Kidney glomerular epithelial cell (primary cell): Measurements from ENCODE around the gene GNLY.
"Not testable (repeated sequence)": the region's sequence is repeated elsewhere in the genome, so short reads cannot be mapped to it uniquely, and the experiment has no call there.

Experiments
- DNase-seq: peaks from one replicate; lab custom pipeline; 2025; lab: John Stamatoyannopoulos, UW

Gene GNLY

DNA sequence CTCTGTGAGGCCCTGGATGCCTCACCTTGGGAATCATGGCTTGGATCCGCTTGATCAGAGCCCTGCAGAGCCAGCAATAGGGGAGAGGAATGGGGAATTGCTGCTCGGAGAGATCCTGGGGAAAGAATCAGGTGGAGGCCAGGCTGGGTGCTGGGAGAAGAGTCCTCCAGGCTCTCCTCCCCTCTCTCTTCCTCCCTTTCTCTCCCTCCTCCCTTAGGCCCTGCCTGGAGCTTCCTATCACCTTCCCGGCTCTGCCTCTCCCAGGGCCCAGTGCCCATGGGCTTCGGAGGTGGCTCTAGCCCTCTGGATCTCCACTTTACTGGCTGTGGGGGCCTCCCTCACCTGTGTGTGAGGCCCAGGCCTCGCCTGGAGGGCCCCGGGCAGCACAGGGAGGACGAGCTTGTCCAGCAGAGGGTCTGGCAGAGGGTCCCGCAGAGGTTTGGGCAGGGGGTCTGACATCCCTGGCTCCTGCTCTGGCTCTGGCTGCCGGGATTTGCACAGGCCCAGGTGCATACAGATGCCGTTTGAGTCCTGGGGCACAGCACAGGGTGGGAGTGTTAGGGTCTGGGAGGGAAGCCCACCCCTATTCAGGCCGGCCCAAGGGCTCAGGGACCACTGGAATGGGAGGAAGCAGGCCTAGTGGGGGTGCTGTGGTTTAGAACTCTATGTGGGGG, 28.8 kb upstream of the GNLY start:
- no peak for DNase-seq

DNA sequence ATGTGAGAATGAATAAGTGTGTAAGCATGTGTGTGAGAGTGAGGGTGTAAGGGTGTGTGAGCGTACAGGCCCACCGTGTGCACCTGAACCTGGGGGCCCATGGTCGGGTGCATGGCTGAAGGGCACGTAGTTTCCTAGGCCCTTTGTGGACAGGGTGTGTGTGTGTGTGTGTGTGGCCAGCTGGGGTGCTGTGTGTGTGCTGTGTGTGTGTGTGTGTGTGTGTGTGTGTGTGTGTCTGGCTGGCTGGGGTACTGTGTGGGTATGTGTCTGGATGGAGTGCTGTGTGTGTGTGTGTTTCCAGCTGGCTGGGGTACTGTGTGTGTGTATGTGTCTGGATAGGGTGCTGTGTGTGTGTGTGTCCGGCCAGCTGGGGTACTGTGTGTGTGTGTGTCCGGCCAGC, 28.1 kb upstream of the GNLY start:
- DNase-seq, result no peak

- DNase-seq, result no peak
Observed at GRCh38 chr2:85666435-85667316, 27.5 kb upstream of the GNLY start.

- no peak for DNase-seq
Observed at GRCh38 chr2:85667561-85668008, 26.6 kb upstream of the GNLY start.

DNA sequence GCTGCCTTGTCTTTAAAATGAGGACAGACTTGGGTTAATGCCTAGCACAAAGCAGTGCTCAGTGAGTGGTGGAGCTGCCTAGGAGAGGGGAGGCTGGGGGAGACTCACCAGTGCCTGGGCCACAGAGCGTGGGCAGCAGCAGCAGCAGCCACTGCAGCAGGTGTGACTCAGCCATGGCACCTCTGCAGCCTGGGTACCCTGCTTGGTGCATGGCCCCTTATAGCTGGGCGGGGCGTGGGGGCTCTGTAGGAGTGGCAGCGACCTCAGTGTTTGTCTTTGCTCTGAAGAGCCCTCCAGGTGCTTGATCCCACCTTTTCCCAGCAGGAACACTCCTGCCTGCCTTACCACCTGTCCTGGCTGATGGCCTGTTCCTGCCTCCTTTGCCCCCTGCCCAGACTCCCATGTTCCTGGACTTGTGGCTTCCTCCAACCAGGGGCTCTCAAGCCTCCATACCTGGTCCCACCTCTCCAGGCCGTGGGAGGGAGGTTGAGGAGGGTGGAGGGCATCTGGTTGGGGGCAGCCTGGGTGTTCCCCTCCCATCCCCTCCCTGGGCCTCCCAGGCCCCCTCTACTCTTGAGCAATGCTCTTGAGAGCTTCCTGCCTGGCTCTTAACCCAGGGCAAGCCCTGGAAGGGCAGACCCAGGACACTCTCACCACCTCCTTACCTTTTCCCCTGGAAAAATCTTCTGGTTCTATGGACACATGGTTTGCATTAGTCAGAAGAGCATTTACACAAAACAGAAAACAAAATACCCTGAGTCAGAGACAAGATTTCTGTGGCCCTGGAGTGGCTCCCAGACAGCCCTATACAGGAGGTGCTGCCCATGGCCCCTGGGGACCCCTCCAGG, 25.9 kb upstream of the GNLY start, which contains the start of gene SFTPB:
SFTPB (minus strand) TSS at position 191 of the 848 bp plus-strand sequence; CDS start at position 175, 16 bp downstream.
- no peak for DNase-seq

- no peak for DNase-seq
Observed at GRCh38 chr2:85668857-85669142, 25.4 kb upstream of the GNLY start.

DNA sequence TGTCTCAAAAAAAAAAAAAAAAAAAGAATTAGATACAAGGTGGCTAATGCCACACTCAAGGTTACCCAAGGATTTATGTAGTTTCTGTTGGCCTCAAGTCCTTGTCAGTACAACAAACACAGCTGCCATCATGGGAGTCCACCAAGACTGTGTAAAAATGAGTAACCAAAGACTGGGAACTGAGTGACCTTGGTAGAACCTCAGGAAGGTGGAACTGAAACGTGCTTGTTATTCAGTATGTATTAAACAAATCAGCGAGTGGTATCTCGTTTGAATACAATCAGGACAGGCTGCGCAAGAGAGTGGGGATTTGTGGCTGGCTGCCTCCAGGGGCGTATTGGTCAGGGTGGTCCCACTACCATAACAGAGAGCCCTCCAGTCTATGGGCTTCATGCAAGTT, 24.6 kb upstream of the GNLY start:
- no peak for DNase-seq

- DNase-seq, result not testable (repeated sequence)
Observed at GRCh38 chr2:85670416-85670815, 23.7 kb upstream of the GNLY start.

- no peak for DNase-seq
Observed at GRCh38 chr2:85672456-85672855, 21.7 kb upstream of the GNLY start.

DNA sequence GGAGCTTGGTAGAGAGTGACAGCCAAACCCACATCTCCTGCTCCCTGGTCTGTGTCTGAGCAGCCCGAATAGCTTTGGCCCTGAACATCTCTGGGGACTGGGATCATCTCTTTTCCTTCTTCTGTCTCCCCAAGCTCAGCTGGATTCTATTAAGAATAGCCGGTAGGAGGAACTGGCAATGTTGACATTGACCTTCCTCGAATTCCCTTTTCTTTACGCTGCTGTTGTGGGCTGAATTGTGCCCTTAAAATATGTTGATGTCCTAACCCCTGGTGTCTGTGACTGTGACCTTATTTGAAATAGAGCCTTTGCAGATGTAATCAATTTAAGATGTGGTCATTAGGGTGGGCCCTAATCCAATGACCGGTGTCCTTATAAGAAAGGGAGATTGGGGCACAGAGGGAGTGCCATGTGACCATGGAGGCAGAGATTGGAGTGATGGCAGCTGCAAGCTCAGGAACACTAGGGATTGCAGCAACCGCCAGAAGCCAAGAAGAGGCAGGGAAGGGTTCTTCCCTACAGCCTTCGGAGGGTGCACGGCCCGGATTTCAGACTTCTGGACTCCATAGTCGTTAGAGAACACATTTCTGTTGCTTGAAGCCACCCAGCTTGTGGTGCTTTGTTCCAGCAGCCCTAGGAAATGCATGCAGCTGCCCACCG, 20.3 kb upstream of the GNLY start:
- no peak for DNase-seq

- no peak for DNase-seq
Observed at GRCh38 chr2:85674417-85674816, 19.7 kb upstream of the GNLY start.

- no peak for DNase-seq
Observed at GRCh38 chr2:85675427-85675826, 18.7 kb upstream of the GNLY start.

GRCh38 chr2:85675866-85676548, 18.2 kb upstream of the GNLY start:
- DNase-seq, result no peak

DNA sequence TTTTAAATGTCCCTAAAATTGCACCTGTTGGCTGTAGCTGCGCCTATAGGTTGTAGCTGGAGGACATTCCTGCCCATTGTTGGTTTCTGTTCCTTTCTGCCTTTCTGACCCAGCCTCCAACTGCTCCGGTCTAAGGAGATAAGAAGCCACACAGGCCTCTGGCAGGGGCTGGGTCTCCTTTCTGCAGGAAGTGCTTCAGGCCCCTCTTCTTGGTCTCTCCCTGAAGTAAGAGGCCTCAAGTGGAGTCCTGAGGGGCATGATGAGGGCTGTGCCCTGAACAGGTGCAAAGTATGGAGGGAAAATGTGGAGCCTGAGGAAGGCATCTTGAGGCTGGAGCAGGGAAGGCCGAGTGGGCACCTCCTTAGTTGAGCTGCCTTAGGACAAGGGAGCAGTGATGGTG, 15.8 kb upstream of the GNLY start:
- no peak for DNase-seq

DNA sequence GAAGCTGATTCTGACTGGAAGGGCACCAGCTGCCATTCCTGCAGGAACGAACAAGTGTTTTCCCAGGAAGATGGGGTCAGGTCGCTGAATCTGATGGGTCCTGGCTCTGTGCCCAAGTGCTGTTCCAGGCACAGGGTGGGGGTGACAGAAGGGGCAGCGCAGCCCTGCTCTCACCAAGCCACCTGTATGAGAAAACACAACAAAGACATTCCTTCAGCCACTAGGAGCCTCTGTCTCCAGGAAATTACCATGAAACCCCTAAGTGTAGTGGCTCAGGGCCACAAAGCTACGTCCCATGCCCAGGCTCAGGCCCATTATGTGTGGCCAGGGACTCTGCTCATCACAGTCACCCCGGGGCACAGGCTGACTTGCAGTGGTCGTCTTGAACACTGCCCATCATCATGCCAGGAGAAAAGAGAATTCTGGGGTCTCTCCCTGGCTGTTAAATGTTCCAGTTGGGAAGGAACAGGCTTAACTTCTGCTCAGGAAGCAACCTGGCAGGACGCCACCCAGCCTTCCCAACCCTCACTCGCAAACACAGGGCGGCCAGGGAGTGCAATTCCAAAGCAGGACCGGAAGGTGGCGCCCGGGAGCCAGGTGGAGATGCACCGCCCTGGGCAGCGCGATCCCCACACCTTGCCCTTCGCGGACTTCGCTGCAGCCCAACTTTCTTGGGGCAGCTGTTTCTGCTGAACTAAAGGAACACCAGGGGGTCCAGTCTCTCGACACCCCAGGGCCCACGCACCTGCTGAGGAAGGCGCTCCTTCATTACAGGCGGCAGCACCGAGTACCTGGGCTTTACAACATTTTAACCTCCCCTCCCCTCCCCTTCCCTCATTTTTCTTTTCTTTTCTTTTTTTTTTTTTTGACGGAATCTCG, 15.1 kb upstream of the GNLY start:
- peak; percentile 62 for DNase-seq

DNA sequence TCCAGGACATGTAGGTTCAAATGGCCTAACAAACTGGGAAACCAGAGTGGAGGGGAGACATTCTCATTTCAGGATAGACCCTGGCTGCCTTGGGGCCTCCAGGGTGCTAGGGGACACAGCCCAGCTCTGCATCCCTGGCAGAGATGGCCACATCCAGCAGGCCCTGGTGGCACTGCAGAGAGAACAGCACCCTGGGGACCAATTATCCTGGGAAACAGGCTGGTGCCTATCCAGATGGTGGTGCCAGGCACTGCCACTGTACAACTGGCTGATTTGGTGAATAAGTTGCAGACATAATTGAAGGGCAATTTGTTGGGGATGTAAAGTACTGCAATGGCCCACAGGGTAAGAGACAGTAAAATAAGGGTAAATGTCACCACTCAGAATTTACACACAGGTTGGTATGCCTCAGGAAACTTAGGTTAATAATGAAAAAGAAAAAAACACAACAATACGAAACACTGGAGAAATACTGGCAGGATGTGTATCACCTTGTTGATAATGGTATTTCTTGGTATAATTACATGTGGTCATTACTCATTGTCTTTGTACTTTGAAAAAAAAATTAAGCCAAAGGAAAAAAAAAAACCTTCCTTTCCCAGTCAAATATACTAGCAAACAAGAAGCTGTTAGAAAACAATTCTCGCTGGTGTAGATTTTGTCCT, 13.3 kb upstream of the GNLY start:
- DNase-seq, result peak; percentile 25

- no peak for DNase-seq
Observed at GRCh38 chr2:85681372-85681763, 12.8 kb upstream of the GNLY start.

GRCh38 chr2:85681776-85682175, 12.4 kb upstream of the GNLY start:
- no peak for DNase-seq

- DNase-seq, result no peak
Observed at GRCh38 chr2:85682378-85682777, 11.8 kb upstream of the GNLY start.

DNA sequence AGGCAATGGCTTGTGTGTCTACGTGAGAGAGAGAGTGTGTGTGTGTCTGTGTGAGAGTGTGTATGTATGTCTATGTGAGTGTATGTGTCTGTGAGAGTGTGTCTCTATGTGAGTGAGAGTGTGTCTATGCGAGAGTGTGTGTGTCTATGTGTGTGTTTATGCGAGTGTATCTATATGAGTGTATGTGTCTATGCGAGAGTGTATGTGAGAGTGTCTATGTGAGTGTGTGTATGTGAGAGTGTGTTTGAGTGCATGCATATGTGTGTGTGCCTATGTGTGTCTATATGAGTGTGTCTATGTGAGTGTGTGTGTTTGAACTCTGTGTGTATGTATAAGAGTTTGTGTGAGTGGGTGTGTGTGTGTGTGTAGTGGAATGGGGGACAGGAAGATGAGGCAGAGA, 9.8 kb upstream of the GNLY start:
- no peak for DNase-seq
